Activated CD4-positive, alpha-beta T cell treated with anti-CD3 and anti-CD28 coated beads, Interleukin-2, amount 50 U/mL, for 4 hours (primary cell): ENCODE data around the gene LRRK1.

Experiments
- DNase-seq, 2 experiments: peaks; one replicate each; pipeline ENCODE4 v3.0.0-alpha.2; 2020

LRRK1 gene

DNA sequence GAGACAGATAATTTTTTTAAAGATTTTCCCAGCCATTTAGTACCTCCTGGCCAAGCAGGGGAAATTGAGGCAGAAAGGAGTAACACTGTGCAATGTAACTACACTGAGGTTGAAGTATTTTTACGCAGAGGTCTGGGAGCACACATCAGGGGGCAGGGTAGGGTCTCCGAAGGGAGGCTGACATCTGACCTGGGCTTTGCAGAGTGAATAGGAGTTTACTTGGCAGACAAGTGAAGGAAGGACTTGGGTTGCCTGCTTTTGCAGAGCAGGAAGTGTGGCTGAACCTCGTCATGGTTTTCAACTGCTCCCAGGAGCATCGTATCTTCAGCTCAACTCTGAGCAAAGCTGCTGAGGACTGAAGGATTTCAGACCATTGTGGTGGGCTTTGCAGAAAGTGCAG is 66.2 kb downstream of the LRRK1 start:
- DNase-seq: no peak

DNA sequence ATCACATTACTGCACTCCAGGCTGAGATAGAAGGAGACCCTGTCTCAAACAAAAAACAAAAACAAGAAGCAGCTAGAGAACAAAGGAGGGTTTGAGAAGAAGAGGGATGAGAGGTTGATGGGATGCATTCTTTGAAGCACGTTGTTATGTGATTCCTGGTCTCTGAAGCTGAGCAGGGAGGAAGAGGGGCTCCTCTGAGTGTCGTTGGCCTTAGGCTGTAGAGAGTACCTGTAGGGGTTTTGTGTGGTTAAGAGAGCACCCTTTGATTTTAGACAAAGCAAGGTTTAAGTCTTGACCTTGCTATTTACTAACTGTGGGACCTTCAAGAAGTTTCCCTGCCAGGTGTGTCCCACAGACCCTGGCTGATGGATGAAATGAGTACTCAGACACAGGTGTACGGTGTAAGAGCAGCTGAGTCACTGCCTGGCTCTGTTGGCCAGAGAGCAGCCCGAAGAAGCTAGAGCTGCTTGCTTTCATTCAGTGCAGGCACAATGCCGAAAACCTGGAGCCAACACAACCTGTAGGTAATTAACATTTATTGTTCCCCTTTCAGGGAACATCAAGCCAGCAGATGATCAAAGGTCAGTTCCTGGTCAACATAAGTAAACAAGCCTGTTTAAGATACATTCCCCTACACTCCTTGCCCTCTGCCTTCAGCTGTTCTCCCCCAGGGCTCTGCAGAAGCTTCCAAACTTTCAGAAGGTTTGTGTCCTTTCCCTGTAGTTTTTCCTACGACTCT is 67.2 kb downstream of the LRRK1 start:
- no peak for DNase-seq

DNA sequence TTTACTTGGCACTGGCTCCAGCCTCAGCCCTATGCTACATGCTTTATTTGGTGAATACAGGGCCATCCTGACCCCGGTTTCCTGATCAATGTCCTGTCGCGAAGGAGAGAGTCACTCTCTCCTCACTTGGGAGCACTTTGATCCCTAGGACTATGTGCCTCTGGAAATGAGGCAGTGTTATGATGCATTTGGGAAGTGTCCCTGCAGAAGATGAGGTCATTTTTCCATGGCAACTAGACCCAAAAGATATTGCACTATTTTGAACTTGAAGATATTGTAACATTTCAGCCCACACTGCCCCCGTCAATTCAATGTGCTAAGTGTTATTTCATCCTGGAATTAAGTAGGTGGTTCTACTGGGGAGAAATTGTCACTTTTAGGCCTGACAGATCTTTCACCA is 68.0 kb downstream of the LRRK1 start:
- DNase-seq: no peak

DNA sequence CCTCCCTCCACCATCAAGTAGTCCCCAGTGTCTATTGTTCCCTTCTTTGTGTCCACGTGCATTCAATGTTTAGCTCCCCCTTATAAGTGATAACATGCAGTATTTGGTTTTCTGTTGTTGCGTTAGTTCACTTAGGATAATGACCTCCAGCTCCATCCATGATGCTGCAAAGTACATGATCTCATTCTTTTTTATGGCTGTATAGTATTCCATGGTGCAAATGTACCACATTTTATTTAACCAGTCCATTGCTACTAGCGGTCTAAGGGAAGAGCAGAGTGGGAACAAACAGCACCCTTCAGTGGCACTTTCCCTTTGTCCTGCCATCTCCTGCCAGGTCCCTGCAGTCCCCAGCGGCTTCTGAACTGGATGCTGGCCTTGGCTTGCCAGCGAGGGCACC is 69.1 kb downstream of the LRRK1 start:
- no peak for DNase-seq

DNA sequence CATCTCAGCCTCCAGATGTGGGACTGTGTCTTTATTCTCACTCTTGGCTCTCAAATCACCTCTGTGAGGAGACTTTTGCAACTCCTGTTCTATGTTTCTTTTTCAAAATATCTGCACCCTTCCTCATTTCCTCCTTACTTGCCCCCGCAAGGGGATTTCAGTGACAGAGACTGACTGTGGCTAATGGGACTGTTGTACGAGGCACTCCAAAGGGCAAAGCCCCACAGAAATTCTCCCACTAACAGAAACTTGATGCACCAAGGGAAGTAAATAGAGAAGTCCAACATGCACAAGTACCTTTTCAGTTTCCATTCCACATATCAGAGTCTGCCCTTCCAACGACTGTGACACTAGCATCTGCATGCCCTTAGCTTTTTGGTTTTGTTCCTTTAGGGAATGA is 69.7 kb downstream of the LRRK1 start:
- no peak for DNase-seq

DNA sequence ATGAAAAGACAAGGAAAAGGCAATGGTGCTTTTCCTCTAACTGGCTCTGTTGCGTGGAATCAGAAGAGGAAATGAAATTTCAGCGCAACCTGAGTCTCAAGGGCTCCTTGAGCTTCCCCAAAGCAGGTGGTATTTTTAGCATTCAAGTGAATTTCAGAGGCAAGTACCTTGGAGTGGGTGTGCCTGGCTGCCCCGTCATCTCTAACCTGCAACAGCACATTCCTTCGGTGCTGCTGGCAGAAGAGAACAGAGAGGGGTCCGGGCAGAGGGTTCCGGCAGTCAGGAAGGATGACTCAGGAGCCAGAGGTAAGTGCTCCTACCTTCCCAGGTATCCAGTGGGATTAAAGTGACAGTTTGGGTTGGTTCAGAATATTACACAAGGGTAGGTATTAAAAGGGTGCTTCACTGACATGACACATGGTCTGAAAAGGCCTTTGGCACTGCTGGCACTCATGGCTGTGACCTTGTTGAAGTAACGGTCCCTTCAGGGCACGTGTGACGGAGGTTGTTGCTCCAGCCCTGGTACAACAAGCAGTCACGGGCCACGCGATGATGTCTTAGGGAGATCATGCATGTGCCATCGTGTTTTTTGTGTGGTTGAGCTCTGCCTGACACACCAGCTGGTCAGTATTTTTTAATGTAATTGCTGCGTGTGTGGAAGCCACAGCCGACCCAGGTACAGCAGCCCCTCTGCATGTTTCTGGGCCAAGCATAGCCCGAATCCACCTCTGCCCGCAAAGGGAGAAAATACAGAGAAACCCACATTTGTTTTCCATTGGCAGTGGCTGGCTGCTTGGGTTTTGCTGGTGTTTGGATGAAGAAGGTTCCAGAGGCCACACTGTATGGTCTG is 75.7 kb downstream of the LRRK1 start:
- DNase-seq: no peak

DNA sequence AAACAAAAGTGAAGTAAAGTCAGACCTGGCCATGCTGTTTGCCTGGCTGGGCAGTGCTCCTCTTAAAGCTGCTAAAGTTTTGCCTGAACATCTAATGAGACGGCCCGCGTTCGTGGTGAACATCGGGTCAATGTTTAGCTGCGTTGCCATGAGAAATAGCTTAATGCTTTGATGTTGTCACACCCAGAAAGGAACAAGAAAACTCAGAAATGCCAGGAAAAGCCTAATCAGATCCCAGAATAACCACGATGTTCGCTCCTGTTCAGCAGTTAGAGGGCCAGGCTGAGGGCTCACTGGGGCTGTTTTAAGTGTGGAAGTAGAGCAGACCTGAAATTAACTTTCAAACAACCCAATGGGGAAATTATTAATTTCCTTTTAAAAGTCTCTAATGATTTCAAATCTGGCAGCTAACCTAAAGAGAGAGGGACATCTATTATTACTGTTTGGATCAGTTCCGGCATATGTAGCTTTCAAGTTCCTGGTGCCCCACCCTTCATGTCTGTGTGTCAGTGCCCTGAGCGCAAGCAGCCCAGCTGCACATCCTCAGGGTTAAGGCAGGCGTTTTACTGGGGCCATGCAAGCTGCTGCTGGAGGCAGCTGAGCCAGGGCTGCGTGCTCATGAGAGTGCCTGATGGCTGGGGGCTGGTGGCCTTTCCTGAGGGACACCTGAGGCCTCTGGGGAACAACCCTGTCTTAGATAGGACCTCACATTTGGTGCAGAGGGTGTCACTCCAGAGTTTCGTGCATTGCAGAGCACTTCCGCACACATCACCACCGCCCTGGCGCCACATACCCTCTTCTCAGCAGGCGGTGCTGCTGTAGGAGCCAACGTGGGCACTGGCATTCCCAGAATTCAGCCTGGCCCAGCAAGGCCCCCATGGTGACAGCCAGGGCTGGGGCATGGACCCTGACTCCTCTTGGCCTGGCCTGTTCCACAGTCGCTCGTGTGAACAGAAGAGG is 76.6 kb downstream of the LRRK1 start:
- DNase-seq: no peak

DNA sequence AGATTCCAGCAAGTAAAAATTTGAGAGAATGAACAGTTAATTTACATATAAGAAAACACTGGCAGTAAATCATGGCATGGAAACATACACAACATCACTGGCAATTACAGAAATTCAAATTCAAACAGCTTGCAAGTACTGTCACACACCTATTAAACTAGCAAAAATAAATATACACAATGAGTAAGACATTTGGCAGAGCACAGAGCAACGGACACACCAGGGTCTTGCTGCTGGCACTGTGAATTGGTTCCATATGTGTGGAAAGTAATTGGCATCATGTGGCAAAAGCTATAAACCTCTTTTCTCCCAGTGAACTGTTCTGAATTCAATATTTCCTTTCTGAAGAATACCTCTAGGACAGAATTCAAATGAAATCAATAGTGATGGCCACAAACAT is 78.3 kb downstream of the LRRK1 start:
- no peak for DNase-seq

DNA sequence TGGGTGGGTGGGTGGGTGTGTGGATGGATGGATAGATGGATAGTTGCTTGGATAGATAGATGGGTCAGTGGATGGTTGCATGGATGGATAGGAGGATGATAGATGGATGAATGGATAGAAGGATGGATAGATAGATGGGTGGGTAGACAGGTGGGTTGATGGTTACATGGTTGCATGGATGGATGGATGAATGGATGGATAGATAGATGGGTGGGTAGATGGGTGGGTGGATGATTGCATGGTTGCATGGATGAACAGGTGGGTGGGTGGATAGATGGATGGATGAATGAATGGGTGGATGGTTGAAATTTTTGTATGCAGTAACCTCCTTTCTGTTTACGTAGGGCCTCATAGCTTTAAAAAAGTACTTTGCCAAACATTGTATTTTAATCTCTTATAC is 79.5 kb downstream of the LRRK1 start:
- DNase-seq: no peak

DNA sequence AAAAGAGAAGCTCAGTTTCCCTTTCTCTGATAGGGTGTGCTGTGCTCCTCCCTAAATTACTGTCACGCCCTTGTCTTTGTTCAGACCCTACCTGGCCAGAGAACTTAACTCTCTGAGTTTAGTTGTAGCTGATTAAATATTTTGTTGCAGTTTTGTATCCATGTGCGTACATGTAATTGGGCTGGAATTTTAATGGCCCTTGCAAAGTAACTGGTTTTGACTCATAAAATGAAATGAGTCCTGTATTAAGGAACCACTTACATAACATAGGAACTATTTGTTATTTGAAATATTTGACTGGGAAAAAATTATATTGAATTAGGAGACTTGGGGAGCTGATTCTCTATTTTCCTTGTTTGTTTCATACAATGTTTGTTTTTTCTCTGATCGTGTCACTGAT is 80.2 kb downstream of the LRRK1 start:
- DNase-seq: no peak

DNA sequence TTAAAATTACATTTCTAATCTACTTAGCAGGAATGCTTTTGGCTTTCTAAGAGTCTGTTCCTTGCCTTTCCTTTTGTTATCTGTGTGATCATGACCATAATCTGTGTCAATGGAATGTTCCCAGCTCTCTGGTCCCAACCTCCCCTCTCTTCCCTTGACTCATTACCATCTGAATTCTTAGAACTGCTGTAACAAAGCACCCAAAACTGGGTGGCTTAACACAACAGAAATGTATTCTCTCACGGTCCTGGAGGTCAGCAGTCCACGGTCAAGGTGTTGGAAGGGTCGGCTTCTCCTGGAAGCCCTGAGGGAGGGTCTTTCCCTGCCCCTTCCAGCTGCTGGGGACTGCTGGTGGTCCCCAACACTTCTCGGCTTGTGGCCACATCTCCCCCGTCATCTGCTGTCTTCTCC is 81.1 kb downstream of the LRRK1 start:
- DNase-seq: no peak

DNA sequence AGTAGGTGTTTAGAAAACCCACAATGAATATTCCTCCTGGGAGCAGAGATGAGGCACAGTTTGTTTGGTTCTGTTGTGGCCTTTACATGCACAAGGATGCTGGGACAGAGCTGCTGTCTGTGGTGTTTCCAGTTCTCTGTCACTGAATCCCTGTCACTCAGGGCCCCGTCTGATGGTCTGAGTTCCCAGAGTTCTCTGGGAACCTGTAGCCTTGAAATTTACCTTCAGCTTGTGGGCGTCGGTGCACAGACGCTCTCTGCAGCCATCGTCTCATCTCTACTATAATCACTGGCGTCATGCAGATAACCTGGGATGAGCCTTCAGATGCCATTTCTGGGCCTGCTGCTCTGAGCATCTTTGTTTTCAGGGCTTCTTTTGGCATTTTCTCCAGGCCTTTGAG is 81.9 kb downstream of the LRRK1 start:
- no peak for DNase-seq

DNA sequence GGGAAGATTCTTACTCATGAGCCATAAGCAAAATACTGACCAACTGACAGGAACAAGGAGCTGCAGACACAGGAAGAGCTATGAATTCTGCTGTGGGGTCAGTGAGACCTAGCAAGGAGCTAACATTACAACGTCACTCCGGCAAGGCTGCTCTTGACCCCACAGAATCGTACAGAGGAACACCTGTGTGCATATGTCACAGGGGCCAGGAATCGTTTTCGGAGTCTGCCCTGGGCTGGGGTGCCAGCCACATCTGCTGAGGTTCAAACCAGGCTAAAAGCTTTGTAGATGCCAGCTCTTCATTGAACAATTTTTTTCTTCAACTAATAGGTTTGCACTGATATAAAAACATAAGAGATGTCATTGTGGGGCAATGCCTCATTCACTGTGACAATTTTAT is 82.6 kb downstream of the LRRK1 start:
- DNase-seq: no peak

DNA sequence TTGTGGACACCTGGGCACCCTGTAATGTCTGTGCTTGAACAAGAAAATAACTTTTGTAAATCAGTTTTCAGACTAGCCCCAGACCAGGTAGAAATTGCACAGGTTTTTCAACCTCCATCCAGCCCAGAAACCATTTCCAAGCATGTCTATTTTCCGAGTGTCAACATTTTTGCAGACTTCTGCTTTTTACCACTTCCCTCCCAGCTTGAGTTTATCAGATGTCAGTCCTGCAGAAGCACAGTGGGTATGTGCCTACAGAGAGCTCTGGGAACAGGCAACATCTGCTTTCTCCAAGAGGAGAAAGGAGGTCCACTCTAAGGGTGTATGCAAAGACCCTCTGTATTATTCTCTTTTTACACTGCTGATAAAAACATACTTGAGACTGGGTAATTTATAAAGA is 83.9 kb downstream of the LRRK1 start:
- no peak for DNase-seq

DNA sequence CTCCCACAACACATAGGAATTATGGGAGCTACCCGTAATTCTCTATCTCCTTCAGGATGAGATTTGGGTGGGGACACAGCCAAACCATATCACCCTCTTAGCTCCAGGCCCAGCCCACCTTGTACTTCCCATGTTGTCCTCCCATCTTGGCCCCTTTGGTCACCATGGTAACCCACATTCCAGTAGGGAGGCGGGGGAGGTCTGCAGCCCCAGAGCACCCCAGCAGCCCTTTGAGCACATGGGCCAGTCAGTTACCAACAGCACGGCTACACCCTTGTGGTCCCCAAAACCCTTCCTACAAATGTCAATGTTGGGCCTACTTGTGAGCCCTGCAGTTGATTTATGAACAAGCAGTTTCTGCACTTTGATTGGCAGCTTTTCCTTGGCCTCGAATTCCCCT is 84.5 kb downstream of the LRRK1 start:
- DNase-seq: no peak

DNA sequence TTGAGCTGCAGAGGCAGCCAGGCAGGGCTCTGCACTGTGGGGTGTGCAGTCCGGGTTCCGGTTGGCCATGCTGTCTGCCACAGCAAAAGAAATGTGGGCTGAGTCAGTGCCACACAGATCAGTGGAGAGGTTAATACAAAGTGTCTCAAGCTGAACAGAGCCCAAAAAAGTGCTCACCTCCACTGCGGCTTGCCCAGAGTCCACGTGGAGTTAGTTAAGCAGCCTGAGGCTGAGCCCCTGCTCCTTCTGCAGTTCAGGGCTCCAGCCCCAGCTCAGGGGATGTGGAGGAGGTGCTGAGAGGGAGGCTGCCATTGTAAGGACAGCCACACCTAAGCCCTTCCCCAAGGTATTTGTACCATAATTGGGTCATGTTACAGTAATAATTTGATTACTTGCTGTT is 85.3 kb downstream of the LRRK1 start:
- DNase-seq: no peak

DNA sequence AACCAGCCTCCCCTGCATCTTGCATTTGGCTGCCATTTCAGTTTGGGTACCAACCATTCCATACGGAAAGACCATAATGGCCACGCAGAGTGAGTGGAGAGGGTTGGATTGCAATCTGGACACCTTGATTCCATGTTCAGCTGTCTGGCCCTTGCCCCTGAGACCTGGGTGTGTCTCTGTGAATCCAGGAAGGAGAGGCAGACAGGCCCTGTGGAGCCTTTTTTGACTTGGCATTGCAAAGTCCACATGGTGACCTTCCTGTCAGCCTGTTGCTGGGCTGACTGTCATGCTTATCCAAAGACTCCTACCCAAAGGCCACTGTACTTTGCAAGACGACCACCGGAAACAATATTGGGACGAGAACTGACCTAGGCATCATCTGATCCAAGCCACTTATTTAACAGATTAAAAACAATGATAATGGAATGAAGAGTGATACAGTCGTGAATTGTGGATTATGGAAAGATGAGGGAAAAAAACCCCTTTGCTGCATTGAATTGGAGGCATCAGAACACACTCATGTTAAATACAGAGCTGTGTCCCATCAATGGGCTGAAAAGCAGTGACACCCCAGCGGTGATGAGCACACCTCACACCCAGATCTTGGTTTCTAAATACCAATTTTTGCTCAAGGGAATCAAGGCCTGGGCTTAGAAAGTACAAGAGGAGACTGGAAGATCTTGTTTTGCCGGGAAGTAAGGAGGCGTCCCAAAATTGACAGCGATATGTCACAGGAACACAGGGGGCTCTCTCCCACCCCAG is 86.0 kb downstream of the LRRK1 start:
- DNase-seq: no peak

DNA sequence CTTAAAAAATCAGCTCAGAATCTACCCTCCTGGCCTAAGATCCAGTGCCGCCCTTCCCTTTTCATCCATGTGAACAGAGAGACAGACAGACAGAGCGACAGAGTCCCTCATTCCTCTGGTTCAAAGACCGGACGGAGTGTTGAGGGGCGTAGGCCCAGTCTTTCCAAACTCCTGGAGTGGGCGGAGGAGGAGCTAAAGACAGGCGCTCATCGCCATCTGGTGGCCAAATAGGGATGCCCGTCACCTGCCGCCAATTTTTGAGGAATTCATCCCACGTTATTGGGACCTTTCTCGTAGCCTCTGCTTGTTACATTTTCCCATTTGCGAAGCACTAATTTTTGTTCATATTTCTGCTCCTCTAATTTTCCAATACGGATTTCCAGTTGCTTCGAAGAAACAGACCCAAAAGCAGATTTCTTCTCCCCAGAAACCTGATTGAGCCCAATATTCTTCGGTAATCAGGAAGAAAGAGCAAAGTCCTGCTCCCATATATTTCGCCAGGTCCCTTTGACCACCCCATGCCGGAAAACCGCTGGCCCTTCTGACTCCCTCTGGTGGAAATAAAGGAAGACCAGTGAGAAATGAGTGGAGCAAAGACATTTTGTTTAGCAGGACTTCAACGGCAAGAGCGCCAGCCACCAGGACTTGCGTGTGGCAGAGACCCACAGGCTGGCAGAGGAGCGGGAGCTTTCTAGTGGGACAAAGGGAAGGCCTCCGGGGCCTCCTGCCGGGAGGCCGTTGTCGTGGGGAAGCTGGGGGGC is 88.0 kb downstream of the LRRK1 start:
- DNase-seq: peak; percentile 50 to 51

DNA sequence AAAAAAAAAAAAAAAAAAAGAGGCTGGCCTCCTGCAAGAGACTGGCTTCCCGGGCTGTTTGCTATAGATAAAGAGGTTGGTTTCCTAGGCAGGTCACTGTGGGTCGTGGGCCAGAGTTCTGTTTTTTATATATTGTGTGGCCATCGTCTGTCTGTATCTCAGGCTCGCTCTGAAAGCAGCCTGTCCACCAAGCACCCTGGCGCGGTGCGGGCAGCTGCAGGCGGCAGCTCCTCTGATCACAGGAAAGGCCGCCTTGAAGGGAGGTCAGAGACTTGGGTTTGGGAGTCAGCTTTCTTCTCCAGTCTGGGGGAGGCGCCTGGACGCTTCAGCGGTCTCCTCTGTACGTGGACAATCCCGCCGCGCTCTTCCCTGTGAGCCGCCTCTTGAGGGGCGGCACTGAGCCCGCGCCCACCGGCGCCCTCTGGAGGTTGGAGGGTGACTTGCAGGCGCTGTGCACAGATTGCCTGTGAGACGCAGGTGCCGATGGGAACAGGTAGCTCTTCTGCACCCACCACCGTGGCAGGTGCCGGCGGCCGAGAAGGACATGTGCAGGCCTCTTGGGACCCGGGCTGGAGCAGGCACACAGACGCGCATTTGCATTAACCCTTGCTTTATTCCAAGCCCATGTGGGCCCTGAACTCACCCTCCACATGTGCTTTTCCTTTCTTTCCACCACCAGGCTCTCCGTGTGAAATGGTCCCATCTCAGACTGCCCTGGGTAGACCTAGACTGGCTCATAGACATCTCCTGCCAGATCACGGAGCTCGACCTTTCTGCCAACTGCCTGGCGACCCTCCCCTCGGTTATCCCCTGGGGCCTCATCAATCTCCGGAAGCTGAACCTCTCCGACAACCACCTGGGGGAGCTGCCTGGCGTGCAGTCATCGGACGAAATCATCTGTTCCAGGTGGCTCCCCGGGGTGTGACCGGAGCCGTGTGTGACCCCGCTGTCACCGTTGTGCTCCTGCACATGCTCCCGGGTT is 89.3 kb downstream of the LRRK1 start:
- DNase-seq: peak; percentile 81 to 86

DNA sequence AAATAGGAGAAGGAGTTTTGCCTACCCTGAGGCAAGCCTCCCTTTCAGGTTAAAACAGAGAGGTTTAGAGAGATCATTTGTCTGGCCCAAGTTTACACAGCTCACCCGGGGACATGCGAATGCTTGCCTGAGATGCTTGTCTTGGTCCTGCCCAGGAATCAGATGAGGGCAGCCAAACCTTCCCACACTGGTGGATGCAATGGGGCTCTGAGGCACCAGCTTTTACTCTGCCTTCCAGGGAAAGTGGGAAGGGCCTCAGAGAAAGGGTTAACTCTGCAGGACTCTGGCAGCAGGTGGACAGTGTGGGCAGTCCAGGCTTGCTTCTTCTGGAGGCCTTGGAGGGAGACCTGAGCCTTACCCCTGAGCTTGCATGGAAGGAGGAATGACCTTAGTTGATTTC is 90.0 kb downstream of the LRRK1 start:
- DNase-seq: no peak

DNA sequence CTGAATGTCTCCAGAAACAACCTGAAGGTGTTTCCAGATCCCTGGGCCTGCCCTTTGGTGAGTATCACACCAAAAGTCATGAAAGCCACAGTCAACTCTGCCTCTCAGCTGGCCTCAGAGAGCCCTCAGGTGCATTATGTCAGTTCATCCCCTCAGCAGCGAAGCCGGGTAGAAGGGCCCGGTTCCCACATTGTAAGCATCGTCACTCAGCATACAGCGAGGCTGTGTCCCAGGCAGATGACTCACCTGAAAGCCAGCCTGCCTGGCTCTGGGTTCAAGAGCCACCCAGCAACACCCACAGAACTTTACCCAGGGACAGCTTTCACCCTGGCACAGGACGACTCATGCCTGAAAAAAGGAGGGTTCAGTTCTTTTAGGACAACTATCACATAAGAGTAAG is 91.6 kb downstream of the LRRK1 start:
- DNase-seq: no peak
